HCT116 (cell line): ENCODE results near the gene ST7. TPM values are rescaled to one million over a fixed set of nuclear protein-coding genes. Genes with fewer than 3 reads are reported as not detected.

Experiments used
- ATAC-seq: fragments of 200-7000 bp; cut with Tn5 transposase; 2 replicates; pipeline ENCODE4 v1.9.1; 2020; ENCODE audit warnings: mild to moderate bottlenecking, moderate library complexity
- BruUV-seq: library from RNA; stranded (reverse); fragments of 400-500 nt; replicated peaks from 2 replicates; lab custom pipeline; 2021; lab: Mats Ljungman, UMichigan
- CTCF ChIA-PET: fragments of 300-600 bp; sonication (Branson Sonifier 250); formaldehyde crosslinking; loops from one replicate; lab custom pipeline; 2021; ENCODE audit warnings: antibody characterized with exemption; lab: Charles Lee
- POLR2A ChIA-PET: fragments of 300-600, 350-600 bp; sonication (Branson Sonifier 250); formaldehyde crosslinking; loops from one replicate; lab custom pipeline; 2021; ENCODE audit warnings: antibody characterized with exemption; lab: Charles Lee
- RAD21 ChIA-PET, 2 experiments: fragments of 300-600 bp; sonication (Branson Sonifier 250); formaldehyde crosslinking; loops; one replicate each; lab custom pipeline; 2023; ENCODE audit warnings: low total read pairs in 2 of 2; ENCODE audit not compliant: uncharacterized antibody in 2 of 2, unreplicated experiment in 2 of 2, low non-redundant PET in 1 of 2; lab: Charles Lee
- DNase-seq: peaks from one replicate; pipeline ENCODE4 v3.0.0-alpha.2; 2010; ENCODE audit warnings: low read depth, low spot score
- H2AFZ ChIP-seq: fragments of 200-600 bp; shearing (Covaris generic), sonication (generic); 2 replicates; pipeline ENCODE4 v1.6.1; 2017; ENCODE audit warnings: low read depth, mixed run types, mixed read lengths, antibody characterized with exemption, low read length; ENCODE audit not compliant: poor library complexity, severe bottlenecking
- H3K27ac ChIP-seq: 2 replicates; pipeline ENCODE4 v1.5.1; 2012; ENCODE audit warnings: low read depth, low read length
- H3K27me3 ChIP-seq: fragments of 200-600 bp; sonication (generic); 2 replicates; pipeline ENCODE4 v1.6.1; 2016; ENCODE audit warnings: mixed run types, low read length, mixed read lengths; ENCODE audit not compliant: insufficient read depth
- H3K36me3 ChIP-seq, 2 experiments: fragments of 200-500 bp in 1 of 2; fragments of 200-600 bp in 1 of 2; sonication (Bioruptor generic) in 1 of 2; sonication (generic) in 1 of 2; 2 replicates each; pipeline versions ENCODE4 v1.5.1 to v1.6.1; 2014 to 2016; ENCODE audit warnings: low read length in 2 of 2, inconsistent platforms in 1 of 2, mixed read lengths in 1 of 2, mixed run types in 1 of 2; ENCODE audit not compliant: insufficient read depth in 2 of 2, control insufficient read depth in 1 of 2
- H3K4me1 ChIP-seq, 2 experiments: fragments of 200-600 bp in 1 of 2; sonication (generic) in 1 of 2; 2 replicates each; pipeline versions ENCODE4 v1.5.1 to v1.6.1; 2012 to 2017; ENCODE audit warnings: low read length in 2 of 2, inconsistent platforms in 1 of 2, mild to moderate bottlenecking in 1 of 2, mixed read lengths in 1 of 2, mixed run types in 1 of 2, moderate library complexity in 1 of 2; ENCODE audit not compliant: insufficient read depth in 2 of 2, control insufficient read depth in 1 of 2
- H3K4me2 ChIP-seq: fragments of 200-600 bp; sonication (generic); 2 replicates; pipeline ENCODE4 v1.6.1; 2017; ENCODE audit warnings: mixed run types, low read length, mixed read lengths
- H3K4me3 ChIP-seq, 2 experiments: fragments of 200-600 bp in 1 of 2; sonication (generic) in 1 of 2; replicated peaks in 1 of 2; 2 replicates each; pipeline ENCODE4 v1.5.1; 2011 to 2016; ENCODE audit warnings: low read length in 2 of 2, control low read depth in 1 of 2, low read depth in 1 of 2, mild to moderate bottlenecking in 1 of 2, mixed read lengths in 1 of 2, mixed run types in 1 of 2
- H3K79me2 ChIP-seq: fragments of 200-600 bp; sonication (generic); 2 replicates; pipeline ENCODE4 v1.6.1; 2017; ENCODE audit warnings: mild to moderate bottlenecking, mixed run types, low read length, moderate library complexity, mixed read lengths; ENCODE audit not compliant: insufficient read depth
- H3K9ac ChIP-seq: fragments of 200-600 bp; sonication (generic); 2 replicates; pipeline ENCODE4 v1.6.1; 2016; ENCODE audit warnings: low read length, mixed read lengths
- H3K9me2 ChIP-seq: fragments of 200-600 bp; sonication (generic), shearing (Covaris generic); 2 replicates; pipeline ENCODE4 v1.6.1; 2017; ENCODE audit warnings: mixed run types, mild to moderate bottlenecking, moderate library complexity; ENCODE audit not compliant: insufficient read depth
- H3K9me3 ChIP-seq, 2 experiments: fragments of 200-500 bp in 1 of 2; fragments of 200-600 bp in 1 of 2; sonication (Bioruptor generic) in 1 of 2; sonication (generic) in 1 of 2; 2 replicates each; pipeline ENCODE4 v1.6.1; 2014 to 2017; ENCODE audit warnings: low read length in 2 of 2, mixed read lengths in 2 of 2, inconsistent platforms in 1 of 2, low read depth in 1 of 2, mild to moderate bottlenecking in 1 of 2, mixed run types in 1 of 2, moderate library complexity in 1 of 2; ENCODE audit not compliant: control insufficient read depth in 1 of 2, insufficient read depth in 1 of 2
- H4K20me1 ChIP-seq: fragments of 200-600 bp; sonication (generic), shearing (Covaris generic); 2 replicates; pipeline ENCODE4 v1.6.1; 2017; ENCODE audit warnings: mixed run types, mild to moderate bottlenecking, moderate library complexity; ENCODE audit not compliant: insufficient read depth
- CTCF ChIP-seq, 3 experiments: fragments of 200-600 bp in 1 of 3; sonication (generic) in 1 of 3; IDR thresholded peaks in 2 of 3; conservative IDR thresholded peaks in 1 of 3; 2 replicates each; pipeline ENCODE4 v1.5.1; 2012 to 2017; ENCODE audit warnings: low read depth in 2 of 3, low read length in 2 of 3, antibody characterized with exemption in 1 of 3, borderline replicate concordance in 1 of 3, control low read depth in 1 of 3, mild to moderate bottlenecking in 1 of 3, mixed read lengths in 1 of 3, mixed run types in 1 of 3, moderate library complexity in 1 of 3; ENCODE audit not compliant: insufficient read depth in 1 of 3
- EZH2 ChIP-seq: fragments of 200-600 bp; sonication (generic); IDR thresholded peaks from 2 replicates; pipeline ENCODE4 v1.6.1; 2017; ENCODE audit warnings: antibody characterized with exemption, mixed run types
- FOSL1 ChIP-seq: IDR thresholded peaks from 2 replicates; pipeline ENCODE4 v1.6.1; 2012; ENCODE audit warnings: low read depth
- POLR2A ChIP-seq: IDR thresholded peaks from 2 replicates; pipeline ENCODE4 v1.7.0; 2011; ENCODE audit warnings: borderline replicate concordance; ENCODE audit not compliant: insufficient read depth, insufficient read length; ENCODE audit errors: extremely low read depth
- POLR2AphosphoS5 ChIP-seq: IDR thresholded peaks from 2 replicates; pipeline ENCODE4 v1.6.1; 2011; ENCODE audit warnings: mild to moderate bottlenecking, low read depth, low read length, moderate library complexity
- RAD21 ChIP-seq: IDR thresholded peaks from 2 replicates; pipeline ENCODE4 v1.6.1; 2012; ENCODE audit warnings: low read depth, mild to moderate bottlenecking
- REST ChIP-seq: IDR thresholded peaks from 2 replicates; pipeline ENCODE4 v1.6.1; 2012; ENCODE audit warnings: low read depth
- SIN3A ChIP-seq: IDR thresholded peaks from 2 replicates; pipeline ENCODE4 v1.6.1; 2012; ENCODE audit warnings: low read depth
- SP1 ChIP-seq: IDR thresholded peaks from 2 replicates; pipeline ENCODE4 v1.6.1; 2012; ENCODE audit warnings: low read depth
- SRF ChIP-seq: IDR thresholded peaks from 2 replicates; pipeline ENCODE4 v1.6.1; 2012; ENCODE audit warnings: low read depth
- YY1 ChIP-seq: IDR thresholded peaks from 2 replicates; pipeline ENCODE4 v1.6.1; 2011; ENCODE audit warnings: low read length, low read depth, moderate library complexity, mild to moderate bottlenecking; ENCODE audit not compliant: insufficient replicate concordance; ENCODE audit errors: extremely low read depth
- ZFX ChIP-seq: fragments of 450-650 bp; IDR thresholded peaks from 2 replicates; pipeline ENCODE4 v1.6.1; 2017
- intact Hi-C: fragments of 100-400 bp; cut with micrococcal nuclease; formaldehyde crosslinking; loops from 2 replicates; pipeline ENCODE4 v1.10.0; 2022
- total RNA-seq: library from RNA; stranded (reverse); gene quantifications from one replicate; pipeline ENCODE4 v1.2.1, GENCODE V29; 2021; ENCODE audit not compliant: unreplicated experiment
- TF ChIP-seq, protein P1 (sequence below): IDR thresholded peaks from 2 replicates; pipeline ENCODE4 v1.6.1; 2012

Gene ST7
- total RNA-seq, 1 experiment from 2014 or later: 12.6 TPM

DNA sequence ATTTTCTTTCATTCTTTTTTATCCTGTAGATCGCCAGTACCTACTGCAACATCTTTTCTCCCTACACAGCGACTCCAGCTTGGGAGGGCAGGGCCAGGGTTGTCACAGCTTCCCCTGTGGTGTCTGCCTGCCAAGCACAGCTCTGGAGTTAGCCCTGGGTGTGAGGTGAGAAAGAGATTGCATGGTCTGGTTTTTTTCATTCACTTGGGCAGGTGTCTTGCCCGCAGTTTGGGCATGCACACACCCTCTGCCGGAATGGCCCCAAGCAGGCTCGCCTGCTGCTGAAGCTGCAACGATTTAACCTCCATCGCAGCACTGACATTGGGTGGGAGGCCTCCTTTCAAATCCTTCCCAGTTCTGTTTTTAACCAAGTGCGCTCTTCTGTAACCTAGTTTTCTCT lies 236.8 kb downstream of the ST7 start:
- Histone ChIP-seq H3K27ac (no peak overlapping the region), H2AFZ (no peak overlapping the region), H3K9me3 (no peaks in the 10 kb centered on the region), H3K4me2 (no peak overlapping the region), H3K27me3 (no peaks in the 10 kb centered on the region), H3K79me2 (no peaks in the 10 kb centered on the region), H3K4me1 (no peaks in the 10 kb centered on the region), H3K36me3 (no peaks in the 10 kb centered on the region), H4K20me1 (no peaks in the 10 kb centered on the region), H3K4me3 (no peak overlapping the region), H3K9ac (no peak overlapping the region), H3K9me2 (no peaks in the 10 kb centered on the region)
- BruUV-seq: no TSS peak
- ChIA-PET POLR2A (no interaction called here), RAD21 (no interaction called here), CTCF (no interaction called here)
- DNase-seq (no peak), ATAC-seq (no peak)
- TF ChIP-seq FOSL1: no peak
- no peak for TF ChIP-seq POLR2AphosphoS5
- TF ChIP-seq EZH2: no peak
- no peak for TF ChIP-seq ZFX
- intact Hi-C loops: no loop called here

GRCh38 chr7:117190746-117191435 lies 237.6 kb downstream of the ST7 start:
- Histone ChIP-seq H3K27ac (no peak overlapping the region), H3K9ac (no peak overlapping the region), H3K9me2 (no peaks in the 10 kb centered on the region), H4K20me1 (no peaks in the 10 kb centered on the region), H3K4me3 (no peak overlapping the region), H3K36me3 (no peaks in the 10 kb centered on the region), H3K4me2 (no peak overlapping the region), H3K27me3 (no peaks in the 10 kb centered on the region), H3K9me3 (no peaks in the 10 kb centered on the region), H2AFZ (no peak overlapping the region), H3K79me2 (no peaks in the 10 kb centered on the region), H3K4me1 (no peaks in the 10 kb centered on the region)
- POLR2A ChIA-PET: no interaction called here
- TF ChIP-seq SRF (no peak), REST (no peak), POLR2A (no peak), SP1 (no peak), EZH2 (no peak), YY1 (no peak), CTCF (IDR thresholded peaks at IDR 0.05 in 2 of 3, conservative IDR thresholded peaks at IDR 0.05 in 1 of 3; ENCODE audit: borderline replicate concordance in 1 of 3, insufficient read depth in 1 of 3, low read depth in 2 of 3, low read length in 2 of 3) (no peak), FOSL1 (no peak), SIN3A (no peak), RAD21 (no peak), ZFX (no peak)
- TF ChIP-seq, protein P1, sequence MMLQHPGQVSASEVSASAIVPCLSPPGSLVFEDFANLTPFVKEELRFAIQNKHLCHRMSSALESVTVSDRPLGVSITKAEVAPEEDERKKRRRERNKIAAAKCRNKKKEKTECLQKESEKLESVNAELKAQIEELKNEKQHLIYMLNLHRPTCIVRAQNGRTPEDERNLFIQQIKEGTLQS: no peak
- DNase-seq: no peak
- intact Hi-C loops: no loop called here
- ATAC-seq: no peak
- no TSS peak for BruUV-seq
- RAD21 ChIA-PET: no interaction called here
- CTCF ChIA-PET: interaction anchor here (0.6 kb wide), 1 partner anchor 963 kb away, joined by 3 read pairs; no protein-coding TSS in a partner anchor
